Keratinocyte (primary cell): ENCODE measurements around the gene DAB1. TPM values are rescaled to one million over a fixed set of nuclear protein-coding genes. Genes with fewer than 3 reads are reported as not detected.

Source experiments
- DNase-seq: peaks from one replicate; pipeline ENCODE4 v3.0.0-alpha.2; 2011; ENCODE audit warnings: low read depth, missing footprints, low spot score
- FAIRE-seq: peaks from 2 replicates; lab custom pipeline; 2011; peaks lifted over from hg19 to GRCh38; lab: Jason Lieb, UNC
- H2AFZ ChIP-seq: 2 replicates; pipeline ENCODE4 v1.6.0; 2012; ENCODE audit warnings: low read length, control low read depth, inconsistent platforms; ENCODE audit not compliant: control insufficient read depth
- H3K27ac ChIP-seq: 2 replicates; pipeline ENCODE4 v1.5.1; 2011; ENCODE audit warnings: low read length; ENCODE audit not compliant: control insufficient read depth, insufficient read depth
- H3K27me3 ChIP-seq: 3 replicates; pipeline ENCODE4 v1.6.0; 2011; ENCODE audit warnings: low read length; ENCODE audit not compliant: control insufficient read depth, insufficient read depth; ENCODE audit errors: extremely low read depth
- H3K36me3 ChIP-seq, 2 experiments: 2 replicates in 1 of 2; 3 replicates in 1 of 2; pipeline ENCODE4 v1.5.1; 2011; ENCODE audit warnings: low read length in 2 of 2, mild to moderate bottlenecking in 1 of 2; ENCODE audit not compliant: control insufficient read depth in 2 of 2, insufficient read depth in 2 of 2; ENCODE audit errors: extremely low read depth in 1 of 2
- H3K4me1 ChIP-seq: 3 replicates; pipeline ENCODE4 v1.5.1; 2011; ENCODE audit warnings: low read length; ENCODE audit not compliant: control insufficient read depth, insufficient read depth; ENCODE audit errors: extremely low read depth
- H3K4me2 ChIP-seq: 3 replicates; pipeline ENCODE4 v1.6.0; 2011; ENCODE audit warnings: low read depth, low read length; ENCODE audit not compliant: control insufficient read depth, insufficient read depth; ENCODE audit errors: extremely low read depth
- H3K4me3 ChIP-seq, 3 experiments: fragments of 200-600 bp in 1 of 3; sonication (generic) in 1 of 3; 2 replicates in 2 of 3; 3 replicates in 1 of 3; pipeline ENCODE4 v1.5.1; 2011 to 2016; ENCODE audit warnings: low read length in 3 of 3, mild to moderate bottlenecking in 3 of 3, control low read depth in 2 of 3, inconsistent platforms in 1 of 3, low read depth in 1 of 3, mixed read lengths in 1 of 3, mixed run types in 1 of 3, moderate library complexity in 1 of 3; ENCODE audit not compliant: control insufficient read depth in 2 of 3, insufficient read depth in 2 of 3; ENCODE audit errors: extremely low read depth in 1 of 3
- H3K79me2 ChIP-seq: 2 replicates; pipeline ENCODE4 v1.6.0; 2012; ENCODE audit warnings: low read length; ENCODE audit not compliant: control insufficient read depth, insufficient read depth
- H3K9ac ChIP-seq: 3 replicates; pipeline ENCODE4 v1.6.0; 2011; ENCODE audit warnings: low read length; ENCODE audit not compliant: control insufficient read depth, insufficient read depth; ENCODE audit errors: extremely low read depth
- H3K9me1 ChIP-seq: 3 replicates; pipeline ENCODE4 v1.6.0; 2011; ENCODE audit warnings: low read length; ENCODE audit not compliant: control insufficient read depth, insufficient read depth; ENCODE audit errors: extremely low read depth
- H3K9me3 ChIP-seq: 2 replicates; pipeline ENCODE4 v1.5.1; 2012; ENCODE audit warnings: low read depth, low read length; ENCODE audit not compliant: control insufficient read depth
- H4K20me1 ChIP-seq: 3 replicates; pipeline ENCODE4 v1.6.0; 2011; ENCODE audit warnings: low read length; ENCODE audit not compliant: control insufficient read depth, insufficient read depth; ENCODE audit errors: extremely low read depth
- CTCF ChIP-seq, 3 experiments: IDR thresholded peaks in 1 of 3; conservative IDR thresholded peaks in 1 of 3; optimal IDR thresholded peaks in 1 of 3; 2 replicates in 2 of 3; 3 replicates in 1 of 3; pipeline versions ENCODE3 to v1.5.1; 2011; ENCODE audit warnings: low read length in 3 of 3, mild to moderate bottlenecking in 3 of 3, moderate library complexity in 2 of 3, control low read depth in 1 of 3, inconsistent platforms in 1 of 3; ENCODE audit not compliant: insufficient read depth in 2 of 3; ENCODE audit errors: extremely low read depth in 1 of 3
- EZH2 ChIP-seq: IDR thresholded peaks from one replicate; pipeline ENCODE4 v1.6.1; 2012; ENCODE audit warnings: inconsistent platforms, mild to moderate bottlenecking, low read length, moderate library complexity
- dilution Hi-C: fragments of 300-500 bp; cut with MboI; formaldehyde crosslinking; loops from one replicate; pipeline ENCODE4 v1.7.0; 2020; ENCODE audit warnings: low sequenced_read_pairs; ENCODE audit not compliant: extremely low pct_ligation_motif_present
- polyA plus RNA-seq, 5 experiments: library from polyadenylated mRNA; depleted of rRNA in 3 of 5; stranded (reverse) in 3 of 5; stranded (forward) in 1 of 5; unstranded in 1 of 5; fragments of >200 nt; gene quantifications; 1 replicate in 1 of 5; 2 replicates in 3 of 5; 3 replicates in 1 of 5; pipeline versions ENCODE4 v1.2.1 to v1.2.3, GENCODE V29; 2011 to 2012; ENCODE audit warnings: missing spikeins in 2 of 5, low read depth in 1 of 5, low replicate concordance in 1 of 5

Gene DAB1
- polyA plus RNA-seq, 1 donor (not counting 4 experiments of a cell fraction or from before 2014, with no cell fraction given): 0.01 TPM

GRCh38 chr1:57072401-57073110 is 351.3 kb downstream of the DAB1 start:
- H3K9me3 ChIP-seq: no peaks in the 10 kb centered on the region
- no peak overlapping the region for H3K9ac ChIP-seq
- no peaks in the 10 kb centered on the region for H3K9me1 ChIP-seq
- no peaks in the 10 kb centered on the region for H3K27me3 ChIP-seq
- H3K4me3 ChIP-seq: no peak overlapping the region
- dilution Hi-C loops: no loop called here
- H3K4me2 ChIP-seq: no peak overlapping the region
- no peak for FAIRE-seq
- H4K20me1 ChIP-seq: no peaks in the 10 kb centered on the region
- H2AFZ ChIP-seq: no peak overlapping the region
- TF ChIP-seq CTCF (optimal IDR thresholded peaks at IDR 0.05 in 1 of 3, IDR thresholded peaks at IDR 0.05 in 1 of 3, conservative IDR thresholded peaks at IDR 0.05 in 1 of 3; ENCODE audit: extremely low read depth in 1 of 3, insufficient read depth in 2 of 3, low read length in 3 of 3) (peak in 2 of 3 experiments; percentile 20 to 29), EZH2 (no peak)
- no peaks in the 10 kb centered on the region for H3K79me2 ChIP-seq
- H3K36me3 ChIP-seq: no peaks in the 10 kb centered on the region
- H3K27ac ChIP-seq: no peak overlapping the region
- H3K4me1 ChIP-seq: no peaks in the 10 kb centered on the region
- no peak for DNase-seq

GRCh38 chr1:57067863-57068262 is 356.0 kb downstream of the DAB1 start:
- Histone ChIP-seq H2AFZ (no peak overlapping the region), H3K27ac (no peak overlapping the region), H3K9ac (no peak overlapping the region), H3K36me3 (no peaks in the 10 kb centered on the region), H3K4me1 (no peaks in the 10 kb centered on the region), H3K79me2 (no peaks in the 10 kb centered on the region), H4K20me1 (no peaks in the 10 kb centered on the region), H3K27me3 (no peaks in the 10 kb centered on the region), H3K4me3 (no peak overlapping the region), H3K9me3 (no peaks in the 10 kb centered on the region), H3K4me2 (no peak overlapping the region), H3K9me1 (no peaks in the 10 kb centered on the region)
- TF ChIP-seq CTCF (optimal IDR thresholded peaks at IDR 0.05 in 1 of 3, IDR thresholded peaks at IDR 0.05 in 1 of 3, conservative IDR thresholded peaks at IDR 0.05 in 1 of 3; ENCODE audit: extremely low read depth in 1 of 3, insufficient read depth in 2 of 3, low read length in 3 of 3): no peak
- no peak for TF ChIP-seq EZH2
- FAIRE-seq: no peak
- no peak for DNase-seq
- dilution Hi-C loops: no loop called here
